ENCODE data around the gene ASCL5.

DNA sequence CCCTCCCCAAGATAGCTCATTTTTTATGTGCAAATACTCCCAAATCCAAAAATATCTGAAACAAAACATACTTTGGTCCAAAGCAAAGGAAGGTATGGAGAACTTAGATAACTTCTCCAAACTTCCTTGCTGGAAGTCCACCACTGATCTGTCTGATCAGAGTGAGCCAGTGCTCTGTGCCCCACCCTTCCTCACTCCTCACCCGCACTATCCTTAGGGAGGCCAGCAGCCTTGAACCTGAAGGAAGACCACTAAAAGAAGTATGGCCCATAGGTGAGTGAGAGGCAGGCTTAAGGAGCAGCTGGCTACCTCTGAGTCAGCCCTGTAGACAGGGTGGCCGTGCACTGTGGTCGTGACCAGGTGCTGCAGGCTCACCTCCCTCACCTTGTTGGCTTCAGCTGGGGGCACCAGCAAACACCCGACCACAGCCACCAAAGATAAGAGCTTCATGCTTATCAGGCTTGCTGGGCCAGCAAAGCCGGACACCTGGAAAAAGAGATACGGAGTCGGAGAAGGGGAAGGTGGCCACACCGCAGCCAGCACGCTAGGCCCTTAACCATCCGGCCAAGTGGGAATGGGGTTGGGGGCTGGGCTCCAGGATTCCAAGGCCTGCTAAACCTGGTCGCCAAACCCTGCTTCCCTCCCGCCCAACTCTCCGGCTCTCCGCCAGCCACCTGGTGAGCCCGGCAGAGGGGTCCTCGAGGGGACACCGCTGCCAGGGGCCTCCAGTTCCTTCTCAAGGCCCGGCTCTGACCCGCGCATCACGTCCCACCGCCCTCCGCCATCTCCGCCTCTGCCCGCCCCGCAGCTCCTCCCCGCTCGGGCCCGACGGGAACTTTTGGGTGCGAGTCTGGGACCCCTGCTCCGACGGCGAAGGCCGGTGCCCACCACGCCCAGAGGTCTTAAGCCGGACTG lies 26.7 kb upstream of the ASCL5 start:
- TF ChIP-seq, protein P1, sequence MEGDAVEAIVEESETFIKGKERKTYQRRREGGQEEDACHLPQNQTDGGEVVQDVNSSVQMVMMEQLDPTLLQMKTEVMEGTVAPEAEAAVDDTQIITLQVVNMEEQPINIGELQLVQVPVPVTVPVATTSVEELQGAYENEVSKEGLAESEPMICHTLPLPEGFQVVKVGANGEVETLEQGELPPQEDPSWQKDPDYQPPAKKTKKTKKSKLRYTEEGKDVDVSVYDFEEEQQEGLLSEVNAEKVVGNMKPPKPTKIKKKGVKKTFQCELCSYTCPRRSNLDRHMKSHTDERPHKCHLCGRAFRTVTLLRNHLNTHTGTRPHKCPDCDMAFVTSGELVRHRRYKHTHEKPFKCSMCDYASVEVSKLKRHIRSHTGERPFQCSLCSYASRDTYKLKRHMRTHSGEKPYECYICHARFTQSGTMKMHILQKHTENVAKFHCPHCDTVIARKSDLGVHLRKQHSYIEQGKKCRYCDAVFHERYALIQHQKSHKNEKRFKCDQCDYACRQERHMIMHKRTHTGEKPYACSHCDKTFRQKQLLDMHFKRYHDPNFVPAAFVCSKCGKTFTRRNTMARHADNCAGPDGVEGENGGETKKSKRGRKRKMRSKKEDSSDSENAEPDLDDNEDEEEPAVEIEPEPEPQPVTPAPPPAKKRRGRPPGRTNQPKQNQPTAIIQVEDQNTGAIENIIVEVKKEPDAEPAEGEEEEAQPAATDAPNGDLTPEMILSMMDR (IDR thresholded peaks at IDR 0.05; ENCODE audit: insufficient read depth, low read length, poor library complexity, severe bottlenecking), result no peak
- no peak for TF ChIP-seq EZH2phosphoT487 (conservative IDR thresholded peaks at IDR 0.05; ENCODE audit: low read length)
